GM12875 (cell line): ENCODE results near the gene UNC5A.

ENCODE experiments used
- H3K4me3 ChIP-seq: one replicate; pipeline ENCODE4 v1.5.1; 2011; ENCODE audit warnings: low read depth, low read length, control low read depth
- TF ChIP-seq, protein P1 (sequence below): IDR thresholded peaks from 2 replicates; pipeline ENCODE4 v1.5.1; 2011; ENCODE audit warnings: low read depth, mild to moderate bottlenecking, control low read depth, inconsistent platforms, low read length, moderate library complexity, borderline replicate concordance; ENCODE audit not compliant: insufficient read depth

The UNC5A gene

DNA sequence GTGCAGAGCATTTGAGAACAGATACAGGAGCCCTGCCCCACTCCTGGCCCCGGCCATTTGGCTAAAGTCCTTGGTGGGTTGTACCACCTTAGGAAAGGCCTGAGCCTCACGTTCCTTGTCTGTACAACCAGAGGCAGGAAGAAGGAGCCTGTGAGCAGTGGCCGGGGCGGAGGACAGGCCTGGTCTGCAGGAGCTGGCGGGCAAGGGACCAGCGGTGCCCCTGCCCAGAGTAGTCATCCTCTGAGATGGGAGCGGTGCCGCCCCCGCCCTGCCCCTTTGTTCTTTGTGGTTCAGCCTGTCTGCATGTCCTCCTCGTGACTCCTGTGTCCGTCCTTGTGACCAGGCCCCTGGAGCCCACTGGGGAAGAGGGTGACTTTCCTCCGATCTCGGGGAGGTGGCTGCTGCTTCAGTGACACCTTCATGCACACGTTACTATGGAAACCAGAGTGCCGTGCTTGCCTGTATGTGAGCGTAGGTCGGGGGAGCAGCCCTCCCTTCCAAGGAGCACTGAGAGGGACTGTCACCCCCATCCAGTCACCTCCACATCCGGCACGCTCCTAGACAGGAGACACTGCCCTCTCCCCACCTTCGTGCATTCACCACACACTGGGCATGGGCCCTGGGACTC lies 42.9 kb downstream of the UNC5A start:
- TF ChIP-seq, protein P1, sequence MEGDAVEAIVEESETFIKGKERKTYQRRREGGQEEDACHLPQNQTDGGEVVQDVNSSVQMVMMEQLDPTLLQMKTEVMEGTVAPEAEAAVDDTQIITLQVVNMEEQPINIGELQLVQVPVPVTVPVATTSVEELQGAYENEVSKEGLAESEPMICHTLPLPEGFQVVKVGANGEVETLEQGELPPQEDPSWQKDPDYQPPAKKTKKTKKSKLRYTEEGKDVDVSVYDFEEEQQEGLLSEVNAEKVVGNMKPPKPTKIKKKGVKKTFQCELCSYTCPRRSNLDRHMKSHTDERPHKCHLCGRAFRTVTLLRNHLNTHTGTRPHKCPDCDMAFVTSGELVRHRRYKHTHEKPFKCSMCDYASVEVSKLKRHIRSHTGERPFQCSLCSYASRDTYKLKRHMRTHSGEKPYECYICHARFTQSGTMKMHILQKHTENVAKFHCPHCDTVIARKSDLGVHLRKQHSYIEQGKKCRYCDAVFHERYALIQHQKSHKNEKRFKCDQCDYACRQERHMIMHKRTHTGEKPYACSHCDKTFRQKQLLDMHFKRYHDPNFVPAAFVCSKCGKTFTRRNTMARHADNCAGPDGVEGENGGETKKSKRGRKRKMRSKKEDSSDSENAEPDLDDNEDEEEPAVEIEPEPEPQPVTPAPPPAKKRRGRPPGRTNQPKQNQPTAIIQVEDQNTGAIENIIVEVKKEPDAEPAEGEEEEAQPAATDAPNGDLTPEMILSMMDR: no peak
- no peak overlapping the region for H3K4me3 ChIP-seq

DNA sequence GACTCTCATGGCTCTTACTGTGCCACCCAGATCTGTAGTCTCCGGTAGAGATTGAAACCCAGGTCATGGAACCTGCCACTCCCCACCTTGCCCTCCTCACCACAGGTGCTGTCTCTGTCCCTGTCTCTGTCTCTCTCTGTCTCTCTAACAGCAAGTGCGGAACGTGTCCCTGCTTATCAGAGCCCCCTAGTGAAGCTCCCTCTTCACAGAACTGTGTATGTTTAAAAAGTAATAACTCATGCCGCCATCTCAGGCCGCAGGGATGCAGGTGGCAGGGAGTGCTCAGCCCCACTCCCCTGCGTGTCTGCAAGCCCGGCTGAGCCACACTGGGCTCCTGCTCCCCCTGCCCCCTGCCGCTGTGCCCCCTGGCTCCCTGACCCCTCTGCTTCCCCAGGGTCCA lies 43.8 kb downstream of the UNC5A start:
- TF ChIP-seq, protein P1: no peak
- no peak overlapping the region for H3K4me3 ChIP-seq

DNA sequence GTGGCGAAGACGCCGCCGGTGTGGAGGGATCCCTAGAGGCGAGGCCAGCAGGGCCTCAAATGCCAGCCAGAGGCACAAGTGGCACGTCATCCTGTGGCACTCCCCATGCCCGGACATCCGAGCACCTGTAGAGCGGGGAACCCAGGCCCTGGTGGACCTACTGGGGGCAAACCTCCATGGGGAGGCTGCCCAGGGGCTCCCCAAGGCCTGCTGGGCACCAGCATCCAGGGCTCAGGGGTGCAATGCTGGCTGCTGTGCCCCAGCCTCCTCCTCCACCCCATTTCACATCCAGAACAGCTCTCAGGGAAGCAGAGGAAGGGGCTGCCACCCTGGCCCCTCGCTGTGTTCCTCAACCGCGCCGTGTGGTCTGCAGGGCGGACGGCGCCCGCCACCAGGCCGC lies 45.2 kb downstream of the UNC5A start:
- TF ChIP-seq, protein P1: no peak

DNA sequence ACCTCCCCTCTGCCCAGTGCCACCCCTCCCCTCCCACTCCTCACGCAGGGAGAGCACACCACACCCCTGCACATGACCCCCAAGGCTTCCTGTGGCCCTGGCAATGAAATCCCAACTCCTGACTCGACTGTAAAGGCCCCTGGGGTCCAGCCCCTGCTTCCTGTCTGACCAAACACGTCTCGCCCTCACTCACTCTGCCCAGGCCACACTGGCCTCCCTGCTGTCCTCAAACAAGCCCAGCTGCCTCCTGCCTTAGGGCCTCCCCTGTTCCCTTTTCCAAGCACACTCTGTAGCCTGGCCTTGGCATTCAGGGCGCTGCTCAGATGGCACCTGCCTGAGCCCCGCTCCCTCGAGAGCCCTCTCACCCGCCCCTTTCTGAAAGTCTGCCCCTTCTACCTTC lies 46.4 kb downstream of the UNC5A start:
- H3K4me3 ChIP-seq: no peak overlapping the region
- TF ChIP-seq, protein P1: no peak

More for the DNA sequence above, 45.2 kb downstream of the UNC5A start:
- no peak overlapping the region for H3K4me3 ChIP-seq

DNA sequence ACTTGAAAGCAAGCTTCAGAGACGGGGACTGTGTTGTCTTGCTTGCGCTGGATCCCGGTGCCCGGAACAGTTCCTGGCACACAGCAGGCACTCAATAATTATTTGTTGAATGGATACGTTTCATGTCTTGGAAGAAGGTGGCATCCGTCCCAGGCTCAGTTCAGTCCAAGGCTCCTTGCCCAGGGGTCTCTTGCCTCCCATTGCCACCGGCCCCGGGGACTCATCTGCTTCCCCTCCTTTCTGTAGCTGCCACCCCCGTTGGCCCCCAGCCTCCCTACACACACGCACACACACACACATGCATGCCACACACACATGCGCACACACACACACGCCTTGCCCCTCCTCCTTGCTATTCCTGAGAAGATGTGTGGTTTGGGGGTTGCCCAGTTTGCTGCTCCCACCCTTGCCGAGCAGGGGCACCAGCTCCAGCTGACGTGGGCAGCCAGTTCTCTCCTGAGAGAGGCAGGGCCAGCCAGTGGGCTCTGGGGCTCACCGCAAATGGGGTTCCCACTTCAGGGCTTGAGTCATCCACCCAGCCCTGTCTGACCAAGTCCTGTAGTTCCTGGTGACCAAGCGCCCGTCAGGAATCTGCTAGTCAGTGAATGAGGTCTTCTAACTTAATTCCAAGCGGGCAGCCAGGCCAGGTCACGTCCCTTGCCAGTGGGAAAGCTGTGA lies 47.0 kb downstream of the UNC5A start:
- H3K4me3 ChIP-seq: no peak overlapping the region
- TF ChIP-seq, protein P1: no peak

DNA sequence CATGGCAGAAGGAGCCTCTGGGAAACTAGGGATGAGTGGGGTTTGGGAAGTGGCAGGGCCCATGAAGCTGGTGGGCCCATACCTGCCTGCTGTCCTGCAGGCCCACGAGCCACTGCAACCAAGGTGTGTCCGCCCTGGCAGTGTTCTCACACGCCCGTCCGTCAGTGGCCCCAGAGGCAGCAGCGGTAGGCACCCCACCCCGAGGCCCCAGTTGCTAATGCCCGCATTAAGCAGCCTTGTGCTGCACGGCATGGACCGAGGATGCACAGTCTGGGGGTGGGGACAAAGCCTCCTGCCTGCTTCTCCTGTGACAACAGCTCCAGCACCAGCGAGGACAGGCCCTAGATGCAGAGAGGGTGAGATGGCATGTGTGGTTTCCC lies 47.5 kb downstream of the UNC5A start:
- TF ChIP-seq, protein P1: no peak
- H3K4me3 ChIP-seq: no peak overlapping the region

DNA sequence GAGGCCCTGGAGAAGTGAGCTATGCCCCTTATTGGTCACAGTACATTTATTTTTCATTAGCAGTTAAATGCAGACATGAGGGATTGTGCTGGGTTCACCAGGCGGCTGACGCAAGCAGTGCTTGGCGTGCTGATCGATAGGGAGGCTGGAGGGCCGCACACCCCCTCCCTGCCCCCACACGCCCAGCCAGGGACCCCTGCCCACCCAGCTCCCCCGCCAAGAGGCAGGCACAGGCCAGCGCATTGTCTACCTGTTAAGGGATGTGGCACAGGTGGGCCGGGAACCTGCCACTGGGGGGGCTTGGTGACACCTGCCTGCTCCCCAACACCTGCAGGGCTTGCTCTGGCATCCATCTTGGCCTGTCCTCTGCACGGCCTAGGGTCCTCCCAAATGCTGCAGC lies 49.6 kb downstream of the UNC5A start:
- TF ChIP-seq, protein P1: no peak
- H3K4me3 ChIP-seq: no peak overlapping the region
